Measurements from ENCODE around the gene RPL6.

DNA sequence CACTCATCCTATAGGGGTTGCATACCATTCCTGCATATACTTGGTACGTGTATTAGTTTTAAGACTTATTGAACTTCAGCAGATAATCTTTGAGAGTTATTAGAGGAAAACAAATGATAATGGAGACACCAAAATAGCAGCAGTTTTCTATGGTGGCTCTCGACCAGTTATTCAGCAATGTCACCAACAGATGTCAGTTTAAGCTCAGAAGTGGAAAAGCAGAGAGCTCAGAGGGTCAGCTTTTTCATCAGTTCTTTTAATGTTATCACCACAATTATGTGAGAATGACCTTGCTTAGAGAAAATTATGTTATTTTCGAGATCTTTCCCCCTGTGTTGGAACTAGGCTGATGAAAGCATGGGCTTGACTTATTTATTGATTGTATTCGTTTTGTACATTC is 41.3 kb upstream of the RPL6 start:
- TF ChIP-seq USF1 (IDR thresholded peaks at IDR 0.05; ENCODE audit: borderline replicate concordance, low read depth) (no peak), MEF2A (IDR thresholded peaks at IDR 0.05; ENCODE audit: borderline replicate concordance, low read depth) (no peak)
